ENCODE data around the gene STX1B.

The STX1B gene

DNA sequence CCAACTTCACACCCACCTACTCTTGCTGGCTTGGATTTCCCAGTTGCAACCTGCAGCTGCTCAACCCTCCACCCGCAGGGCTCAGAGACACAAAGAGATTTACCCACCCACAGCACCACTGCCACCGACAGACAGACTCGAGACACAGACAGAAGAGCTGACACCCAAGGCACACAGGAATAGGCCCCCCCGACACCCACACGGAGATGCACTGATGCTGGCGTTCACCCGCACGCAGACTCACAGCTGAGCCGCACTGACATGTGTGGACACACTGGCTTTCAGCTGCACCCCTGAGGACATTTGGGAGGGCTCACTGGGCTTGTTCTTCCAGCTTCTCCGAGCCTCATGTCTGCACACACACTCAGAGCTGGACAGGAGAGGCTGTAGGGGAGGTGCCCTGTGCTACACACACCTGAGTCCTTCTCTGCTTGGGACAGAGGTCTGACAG is 8.2 kb downstream of the STX1B start:
- no peak overlapping the region for H3K4me2 ChIP-seq (ENCODE audit: low read depth, low read length, poor library complexity, severe bottlenecking)
- TF ChIP-seq, protein P1, sequence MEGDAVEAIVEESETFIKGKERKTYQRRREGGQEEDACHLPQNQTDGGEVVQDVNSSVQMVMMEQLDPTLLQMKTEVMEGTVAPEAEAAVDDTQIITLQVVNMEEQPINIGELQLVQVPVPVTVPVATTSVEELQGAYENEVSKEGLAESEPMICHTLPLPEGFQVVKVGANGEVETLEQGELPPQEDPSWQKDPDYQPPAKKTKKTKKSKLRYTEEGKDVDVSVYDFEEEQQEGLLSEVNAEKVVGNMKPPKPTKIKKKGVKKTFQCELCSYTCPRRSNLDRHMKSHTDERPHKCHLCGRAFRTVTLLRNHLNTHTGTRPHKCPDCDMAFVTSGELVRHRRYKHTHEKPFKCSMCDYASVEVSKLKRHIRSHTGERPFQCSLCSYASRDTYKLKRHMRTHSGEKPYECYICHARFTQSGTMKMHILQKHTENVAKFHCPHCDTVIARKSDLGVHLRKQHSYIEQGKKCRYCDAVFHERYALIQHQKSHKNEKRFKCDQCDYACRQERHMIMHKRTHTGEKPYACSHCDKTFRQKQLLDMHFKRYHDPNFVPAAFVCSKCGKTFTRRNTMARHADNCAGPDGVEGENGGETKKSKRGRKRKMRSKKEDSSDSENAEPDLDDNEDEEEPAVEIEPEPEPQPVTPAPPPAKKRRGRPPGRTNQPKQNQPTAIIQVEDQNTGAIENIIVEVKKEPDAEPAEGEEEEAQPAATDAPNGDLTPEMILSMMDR (conservative IDR thresholded peaks at IDR 0.05; ENCODE audit: low read length), result no peak
- no peak for TF ChIP-seq EZH2phosphoT487 (IDR thresholded peaks at IDR 0.05; ENCODE audit: borderline replicate concordance)
- no peaks in the 10 kb centered on the region for H3K79me2 ChIP-seq (ENCODE audit: insufficient read depth, low read length)
- no peaks in the 10 kb centered on the region for H4K20me1 ChIP-seq (ENCODE audit: insufficient read depth, low read length, poor library complexity, severe bottlenecking)
- H3K4me3 ChIP-seq (ENCODE audit: low read length, poor library complexity, severe bottlenecking), result no peak overlapping the region
- H3K36me3 ChIP-seq (ENCODE audit: insufficient read depth, low read length), result no peaks in the 10 kb centered on the region
- no peak overlapping the region for H2AFZ ChIP-seq (ENCODE audit: low read length)
- H3K4me1 ChIP-seq (ENCODE audit: insufficient read depth, low read length, poor library complexity, severe bottlenecking), result no peaks in the 10 kb centered on the region
- no peaks in the 10 kb centered on the region for H3K9me3 ChIP-seq (ENCODE audit: insufficient read depth, low read depth, low read length)
- no peaks in the 10 kb centered on the region for H3K27me3 ChIP-seq (ENCODE audit: insufficient read depth, low read length, poor library complexity, severe bottlenecking)
- no peak overlapping the region for H3K9ac ChIP-seq (ENCODE audit: low read depth, low read length, poor library complexity, severe bottlenecking)
- H3F3A ChIP-seq (ENCODE audit: low read depth), result no peaks in the 10 kb centered on the region
- no peaks in the 10 kb centered on the region for H3K9me2 ChIP-seq (replicated peaks; ENCODE audit: low read depth, low read length)

DNA sequence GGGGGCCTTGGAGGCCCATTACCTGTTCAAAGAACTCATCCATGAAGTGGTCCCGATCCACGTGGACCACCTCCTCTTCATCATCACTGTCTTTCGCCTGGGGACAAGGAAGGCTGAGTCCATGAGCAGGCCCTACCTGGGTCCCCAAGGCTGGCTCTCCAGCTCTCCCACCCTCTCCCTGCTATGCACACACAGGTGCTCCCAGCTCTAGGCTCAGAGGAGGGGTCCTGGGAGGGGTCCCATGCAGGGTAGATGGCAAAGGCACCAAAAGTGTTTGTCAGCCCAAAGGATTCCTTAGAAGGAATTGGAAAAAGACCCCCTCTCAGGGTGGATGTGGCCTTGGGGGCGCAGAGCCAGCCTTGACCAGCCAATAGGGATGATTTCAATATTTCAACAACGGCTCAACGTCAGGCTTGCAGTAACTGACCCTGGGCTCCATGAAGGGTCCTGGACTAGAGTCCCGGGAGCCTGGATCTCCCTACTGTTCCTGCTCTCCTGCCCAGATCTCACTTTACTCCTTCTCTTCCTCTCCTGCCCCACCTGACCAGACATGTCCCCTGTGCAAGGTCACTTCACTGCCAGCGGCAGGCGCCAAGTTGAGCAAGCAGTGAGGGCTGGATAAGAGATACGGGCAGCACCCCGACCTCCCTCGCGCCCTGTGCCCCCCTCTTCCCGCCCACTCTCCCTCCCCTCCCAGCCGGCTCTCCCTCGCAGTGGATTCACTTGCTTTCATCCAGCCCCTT is 8.8 kb downstream of the STX1B start:
- TF ChIP-seq, protein P1 (conservative IDR thresholded peaks at IDR 0.05; ENCODE audit: low read length), result no peak
- no peak for TF ChIP-seq EZH2phosphoT487 (IDR thresholded peaks at IDR 0.05; ENCODE audit: borderline replicate concordance)
- Histone ChIP-seq H3K9me2 (replicated peaks; ENCODE audit: low read depth, low read length) (no peaks in the 10 kb centered on the region), H3K79me2 (ENCODE audit: insufficient read depth, low read length) (no peaks in the 10 kb centered on the region), H3F3A (ENCODE audit: low read depth) (no peaks in the 10 kb centered on the region), H4K20me1 (ENCODE audit: insufficient read depth, low read length, poor library complexity, severe bottlenecking) (no peaks in the 10 kb centered on the region), H3K9ac (ENCODE audit: low read depth, low read length, poor library complexity, severe bottlenecking) (no peak overlapping the region), H3K27me3 (ENCODE audit: insufficient read depth, low read length, poor library complexity, severe bottlenecking) (no peaks in the 10 kb centered on the region), H3K36me3 (ENCODE audit: insufficient read depth, low read length) (no peaks in the 10 kb centered on the region), H3K4me2 (ENCODE audit: low read depth, low read length, poor library complexity, severe bottlenecking) (no peak overlapping the region), H3K9me3 (ENCODE audit: insufficient read depth, low read depth, low read length) (no peaks in the 10 kb centered on the region), H3K4me1 (ENCODE audit: insufficient read depth, low read length, poor library complexity, severe bottlenecking) (no peaks in the 10 kb centered on the region), H3K4me3 (ENCODE audit: low read length, poor library complexity, severe bottlenecking) (no peak overlapping the region), H2AFZ (ENCODE audit: low read length) (no peak overlapping the region)

DNA sequence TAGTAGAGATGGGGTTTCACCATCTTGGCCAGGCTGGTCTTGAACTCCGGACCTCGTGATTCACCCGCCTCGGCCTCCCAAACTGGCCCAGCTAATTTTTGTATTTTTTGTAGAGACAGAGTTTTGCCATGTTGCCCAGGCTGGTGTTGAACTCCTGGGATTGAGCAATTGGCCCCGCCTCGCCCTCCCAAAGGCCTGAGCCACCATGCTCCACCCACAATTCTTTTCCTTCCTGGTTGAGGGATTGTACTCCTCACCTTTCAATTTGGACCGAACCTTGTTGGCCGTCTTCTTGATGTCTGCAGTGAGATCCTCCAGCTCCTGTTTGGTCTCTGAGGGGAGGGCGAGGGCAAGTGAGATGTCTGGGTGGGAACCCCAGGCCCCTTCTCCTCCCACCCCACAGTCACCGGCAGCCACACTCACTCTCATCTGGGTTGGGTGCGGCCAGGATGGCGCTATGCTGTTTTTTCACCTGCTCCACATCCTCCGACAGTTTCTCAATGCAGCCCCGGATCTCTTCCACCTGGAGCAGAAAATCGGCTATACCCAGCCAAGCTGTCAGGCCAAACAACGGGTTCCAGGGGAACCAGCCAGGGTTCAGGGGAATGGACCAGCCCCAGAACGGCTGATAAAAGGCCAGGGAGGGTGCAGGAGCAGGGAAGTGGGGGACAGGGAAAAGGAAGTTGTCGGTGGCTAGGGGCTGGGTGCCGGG is 9.6 kb downstream of the STX1B start:
- no peaks in the 10 kb centered on the region for H3K36me3 ChIP-seq (ENCODE audit: insufficient read depth, low read length)
- no peak overlapping the region for H2AFZ ChIP-seq (ENCODE audit: low read length)
- no peaks in the 10 kb centered on the region for H3K4me1 ChIP-seq (ENCODE audit: insufficient read depth, low read length, poor library complexity, severe bottlenecking)
- H3K9me3 ChIP-seq (ENCODE audit: insufficient read depth, low read depth, low read length), result no peaks in the 10 kb centered on the region
- no peaks in the 10 kb centered on the region for H3K79me2 ChIP-seq (ENCODE audit: insufficient read depth, low read length)
- H3K9ac ChIP-seq (ENCODE audit: low read depth, low read length, poor library complexity, severe bottlenecking), result no peak overlapping the region
- H3K27me3 ChIP-seq (ENCODE audit: insufficient read depth, low read length, poor library complexity, severe bottlenecking), result no peaks in the 10 kb centered on the region
- H3K4me3 ChIP-seq (ENCODE audit: low read length, poor library complexity, severe bottlenecking), result no peak overlapping the region
- no peaks in the 10 kb centered on the region for H3K9me2 ChIP-seq (replicated peaks; ENCODE audit: low read depth, low read length)
- TF ChIP-seq EZH2phosphoT487 (IDR thresholded peaks at IDR 0.05; ENCODE audit: borderline replicate concordance), result no peak
- TF ChIP-seq, protein P1 (conservative IDR thresholded peaks at IDR 0.05; ENCODE audit: low read length), result no peak
- no peaks in the 10 kb centered on the region for H4K20me1 ChIP-seq (ENCODE audit: insufficient read depth, low read length, poor library complexity, severe bottlenecking)
- no peaks in the 10 kb centered on the region for H3F3A ChIP-seq (ENCODE audit: low read depth)
- no peak overlapping the region for H3K4me2 ChIP-seq (ENCODE audit: low read depth, low read length, poor library complexity, severe bottlenecking)
